H1 (cell line): ENCODE data around the gene TMEM209. TPM values are rescaled to one million over a fixed set of nuclear protein-coding genes. Genes with fewer than 3 reads are reported as not detected.

ENCODE experiments used
- ATF3 ChIP-seq: IDR thresholded peaks from 2 replicates; pipeline ENCODE4 v1.6.1; 2011; ENCODE audit warnings: low read depth, mild to moderate bottlenecking, low read length; ENCODE audit not compliant: insufficient read depth
- EP300 ChIP-seq, 2 experiments: IDR thresholded peaks; 1 replicate in 1 of 2; 2 replicates in 1 of 2; pipeline ENCODE4 v1.6.1; 2011 to 2012; ENCODE audit warnings: low read depth in 2 of 2, low read length in 2 of 2, mild to moderate bottlenecking in 2 of 2, borderline replicate concordance in 1 of 2, inconsistent platforms in 1 of 2, moderate library complexity in 1 of 2
- KDM1A ChIP-seq: fragments of 200-600, 300-600 bp; sonication (generic); IDR thresholded peaks from 2 replicates; pipeline ENCODE4 v1.7.1; 2016; ENCODE audit warnings: mild to moderate bottlenecking, low read length, borderline replicate concordance
- polyA plus RNA-seq, 7 experiments: library from polyadenylated mRNA; depleted of rRNA in 3 of 7; stranded (reverse) in 5 of 7; unstranded in 2 of 7; fragments of >200 nt in 5 of 7; fragments of 200-250 nt in 2 of 7; gene quantifications; 1 replicate in 5 of 7; 2 replicates in 1 of 7; 4 replicates in 1 of 7; pipeline versions ENCODE4 v1.2.1 to v1.2.3, GENCODE V29; 2011 to 2013; ENCODE audit warnings: missing spikeins in 2 of 7, mixed read lengths in 2 of 7
- total RNA-seq: library from RNA; stranded (reverse); fragmentation: NEBNext Ultra II Directional; extraction: Animal tissue kit (Norgen Biotek cat#: 25700); gene quantifications from 2 replicates; pipeline ENCODE4 v1.2.1, GENCODE V29; 2021

The TMEM209 gene
- total and polyA plus RNA-seq, 2 of the 8 experiments (the other 6 are each of a cell fraction or from before 2014, with no cell fraction given), result 28.5 to 30.5 TPM

GRCh38 chr7:130148561-130148960 lies 56.6 kb downstream of the TMEM209 start (continued):
- TF ChIP-seq KDM1A (no peak), ATF3 (no peak), EP300 (IDR thresholded peaks at IDR 0.05; ENCODE audit: borderline replicate concordance in 1 of 2, low read depth in 2 of 2, low read length in 2 of 2) (no peak)
- TF ChIP-seq, all 59 proteins: peak for 0
